CD1c-positive myeloid dendritic cell (primary cell): ENCODE results near the gene RBM15B.

Experiments
- DNase-seq: peaks from one replicate; pipeline ENCODE4 v3.0.0-alpha.2; 2016; ENCODE audit errors: extremely low spot score

Gene RBM15B

GRCh38 chr3:51391566-51392354 is 675 bp downstream of the RBM15B start:
- peak; percentile 37 for DNase-seq

DNA sequence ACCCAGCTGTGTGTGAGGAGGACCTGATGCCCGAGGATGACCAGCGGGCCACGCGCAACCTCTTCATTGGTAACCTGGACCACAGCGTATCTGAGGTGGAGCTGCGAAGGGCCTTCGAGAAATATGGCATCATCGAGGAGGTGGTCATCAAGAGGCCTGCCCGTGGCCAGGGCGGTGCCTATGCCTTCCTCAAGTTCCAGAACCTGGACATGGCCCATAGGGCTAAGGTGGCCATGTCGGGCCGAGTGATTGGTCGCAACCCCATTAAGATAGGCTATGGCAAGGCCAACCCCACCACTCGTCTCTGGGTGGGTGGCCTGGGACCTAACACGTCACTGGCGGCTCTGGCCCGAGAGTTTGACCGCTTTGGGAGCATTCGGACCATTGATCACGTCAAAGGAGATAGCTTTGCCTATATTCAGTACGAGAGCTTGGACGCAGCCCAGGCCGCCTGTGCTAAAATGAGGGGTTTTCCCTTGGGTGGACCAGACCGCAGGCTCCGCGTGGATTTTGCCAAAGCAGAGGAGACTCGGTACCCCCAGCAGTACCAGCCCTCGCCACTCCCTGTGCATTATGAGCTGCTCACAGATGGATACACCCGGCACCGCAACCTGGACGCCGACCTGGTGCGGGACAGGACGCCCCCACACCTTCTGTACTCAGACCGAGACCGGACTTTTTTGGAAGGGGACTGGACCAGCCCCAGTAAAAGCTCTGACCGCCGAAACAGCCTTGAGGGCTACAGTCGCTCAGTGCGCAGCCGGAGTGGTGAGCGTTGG is 1.5 kb downstream of the RBM15B start:
- DNase-seq, result no peak

- DNase-seq, result no peak
Observed at GRCh38 chr3:51393134-51393495, 2.0 kb downstream of the RBM15B start.

- DNase-seq, result no peak
Observed at GRCh38 chr3:51393564-51393963, 2.5 kb downstream of the RBM15B start.

DNA sequence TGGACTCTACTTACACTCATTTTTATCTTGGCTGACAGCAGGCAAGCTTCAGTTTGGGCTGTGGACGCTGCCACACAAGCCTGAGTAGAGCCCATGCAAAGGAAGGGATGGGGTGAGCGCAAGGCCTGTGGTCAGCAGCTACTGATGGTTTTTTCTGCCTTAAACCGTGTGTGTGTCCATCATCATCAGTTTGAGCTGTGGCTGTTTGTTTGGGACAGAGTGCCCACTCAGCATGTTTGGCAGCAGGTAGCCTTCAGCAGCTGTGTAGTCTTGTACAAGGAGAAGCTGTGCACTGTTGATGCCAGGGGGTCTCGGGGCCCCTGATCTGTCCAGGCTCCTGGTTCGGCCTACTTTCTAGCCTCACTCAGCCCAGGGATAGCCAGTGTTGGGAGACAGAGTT is 3.5 kb downstream of the RBM15B start:
- DNase-seq, result no peak

DNA sequence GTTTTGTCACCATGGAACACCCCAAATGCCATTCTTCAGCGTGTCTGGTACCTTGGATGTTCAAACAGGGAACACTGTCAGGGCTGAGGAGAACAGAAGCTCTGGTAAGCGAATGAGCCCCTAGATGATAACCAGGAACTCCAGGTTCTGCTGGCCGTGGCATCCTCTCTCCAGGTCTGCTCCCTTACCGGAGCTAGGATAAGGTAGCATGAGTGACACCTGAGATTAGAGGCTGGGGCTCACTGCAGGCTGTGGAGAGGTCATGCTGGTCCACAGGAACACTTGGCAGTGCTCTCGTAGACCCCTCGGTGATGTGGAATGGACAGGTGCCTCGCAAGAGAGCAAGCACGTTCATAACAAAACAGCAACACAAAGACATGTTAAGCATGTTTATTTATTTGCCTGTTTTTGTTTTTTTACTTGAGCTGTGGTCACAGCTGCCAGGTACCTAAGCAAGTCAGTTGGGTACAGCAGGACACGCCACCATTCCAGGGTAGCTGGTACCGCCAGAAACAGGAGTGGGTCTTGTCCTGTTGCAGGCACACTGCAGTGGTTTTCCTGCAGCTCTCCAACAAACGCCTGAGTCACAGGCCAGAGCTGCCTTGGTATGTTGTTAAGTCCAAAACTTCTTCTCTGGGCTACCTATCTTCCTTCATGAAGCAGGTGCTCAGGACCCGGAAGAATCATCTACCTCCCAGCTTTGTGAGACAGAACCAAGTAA is 4.6 kb downstream of the RBM15B start:
- DNase-seq, result no peak

DNA sequence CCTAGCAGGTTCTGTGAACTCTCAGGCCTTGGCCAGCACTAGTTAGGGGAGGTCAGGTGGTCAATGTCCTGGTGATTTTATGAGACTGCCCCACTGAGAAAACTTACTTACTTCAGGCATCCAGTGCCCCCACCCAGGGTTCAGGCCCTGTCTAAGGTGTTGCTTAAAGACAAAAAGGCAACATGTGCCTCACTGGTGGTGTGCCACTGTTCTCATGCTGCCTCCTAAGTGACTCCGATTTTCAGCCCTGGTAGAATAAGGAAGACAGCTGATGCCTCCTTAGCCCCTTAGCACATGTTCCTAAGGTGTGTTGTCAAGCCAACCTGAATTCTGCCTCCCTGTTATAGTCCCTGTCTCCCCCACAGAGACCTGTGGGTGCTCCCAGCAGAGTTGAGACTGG is 5.3 kb downstream of the RBM15B start:
- no peak for DNase-seq

DNA sequence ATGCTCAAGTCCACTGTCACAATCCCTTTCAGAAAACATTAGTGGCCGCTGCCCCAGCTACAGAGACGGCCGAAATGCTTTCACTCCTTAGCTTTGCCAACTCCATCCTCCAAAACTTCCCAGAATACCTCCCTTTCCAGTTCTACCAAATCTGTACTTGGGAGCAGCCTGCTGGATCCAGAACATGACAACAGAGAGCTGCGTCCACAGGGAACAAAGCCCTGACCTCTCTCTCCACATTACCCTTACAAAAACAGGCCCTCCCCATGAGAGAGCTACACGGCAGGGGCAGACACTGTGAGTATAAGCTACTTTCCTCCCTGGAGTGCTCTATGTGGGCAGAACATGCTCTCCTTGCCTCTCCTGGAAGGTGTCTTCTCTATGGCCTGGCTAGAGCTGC is 6.3 kb downstream of the RBM15B start:
- no peak for DNase-seq

GRCh38 chr3:51398595-51399310 is 7.7 kb downstream of the RBM15B start:
- DNase-seq, result no peak

DNA sequence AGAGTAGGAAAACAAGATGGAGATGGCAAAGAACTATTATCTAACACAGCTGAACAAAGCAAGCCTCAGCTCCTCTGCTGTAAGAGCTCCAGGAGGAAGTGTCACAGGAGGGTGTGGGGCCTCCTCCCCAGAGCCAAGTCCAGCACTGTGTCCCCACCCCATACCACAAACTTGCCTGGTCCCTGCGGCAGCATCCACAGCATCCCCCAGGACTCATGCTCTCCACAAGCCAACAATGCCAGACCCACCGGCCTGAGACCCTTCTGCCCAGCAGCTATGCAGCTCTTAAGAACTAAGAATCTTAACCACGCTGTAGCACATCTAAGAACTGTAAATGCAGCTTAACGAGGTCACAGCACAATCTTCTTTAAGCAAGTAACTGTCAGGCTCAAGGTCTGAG is 9.1 kb downstream of the RBM15B start:
- no peak for DNase-seq

GRCh38 chr3:51401735-51402134 is 10.7 kb downstream of the RBM15B start:
- peak; percentile 85 for DNase-seq

DNA sequence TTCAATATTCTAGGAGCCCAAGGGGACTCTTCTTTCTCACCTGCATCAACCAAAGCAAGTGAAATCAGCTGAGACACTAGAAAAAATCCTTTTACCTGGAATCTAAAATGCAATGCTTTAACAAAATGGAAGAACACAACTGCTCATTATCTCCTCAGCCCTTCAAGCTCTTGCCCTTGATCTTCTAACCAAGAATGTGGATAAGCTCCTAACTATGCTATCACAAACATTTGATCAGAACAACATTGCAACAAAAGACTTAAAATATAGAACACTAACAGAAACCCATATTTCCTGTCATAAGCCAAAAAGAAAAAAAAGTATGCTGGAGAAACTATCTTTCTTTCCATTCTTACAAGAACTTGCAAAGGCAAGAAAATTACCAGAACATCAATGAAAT is 12.6 kb downstream of the RBM15B start:
- DNase-seq, result no peak

DNA sequence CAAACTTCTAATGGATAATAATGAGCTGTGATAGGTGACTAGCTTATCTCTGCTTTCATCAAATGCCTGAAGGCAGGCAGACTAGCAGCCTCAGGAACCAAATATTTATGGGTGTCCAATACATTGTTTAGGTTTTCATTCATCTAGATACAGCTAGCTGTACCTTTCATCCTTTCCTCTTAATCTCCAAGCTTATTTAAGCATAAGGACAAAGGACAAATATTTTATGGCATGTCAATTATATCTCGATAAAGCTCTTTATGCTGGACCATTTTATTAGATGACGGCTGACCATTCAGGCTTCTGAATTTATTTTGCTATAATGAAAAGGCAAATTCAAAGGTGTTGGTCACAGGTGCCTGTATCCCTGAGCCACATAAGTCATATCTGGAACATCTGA is 16.9 kb downstream of the RBM15B start:
- DNase-seq, result no peak

DNA sequence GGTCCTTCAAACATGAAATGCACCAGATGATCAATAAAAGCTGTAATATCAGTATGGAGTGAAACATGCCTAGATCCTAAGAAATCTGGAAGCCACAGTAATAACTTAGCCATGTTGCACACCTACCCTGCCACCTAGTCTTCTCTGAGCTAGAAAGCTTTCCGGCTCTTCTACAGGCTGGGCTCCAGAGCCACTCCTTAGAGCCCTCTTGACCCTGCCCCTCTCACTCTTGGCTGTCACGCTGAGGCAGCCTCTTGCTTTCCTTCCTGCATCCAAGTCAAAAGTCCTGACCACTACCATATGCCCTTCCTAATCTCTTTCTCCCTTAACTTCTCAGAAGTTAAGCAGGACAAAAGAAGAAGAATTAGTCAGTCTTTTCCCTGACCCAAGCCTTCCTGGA is 17.7 kb downstream of the RBM15B start:
- no peak for DNase-seq

DNA sequence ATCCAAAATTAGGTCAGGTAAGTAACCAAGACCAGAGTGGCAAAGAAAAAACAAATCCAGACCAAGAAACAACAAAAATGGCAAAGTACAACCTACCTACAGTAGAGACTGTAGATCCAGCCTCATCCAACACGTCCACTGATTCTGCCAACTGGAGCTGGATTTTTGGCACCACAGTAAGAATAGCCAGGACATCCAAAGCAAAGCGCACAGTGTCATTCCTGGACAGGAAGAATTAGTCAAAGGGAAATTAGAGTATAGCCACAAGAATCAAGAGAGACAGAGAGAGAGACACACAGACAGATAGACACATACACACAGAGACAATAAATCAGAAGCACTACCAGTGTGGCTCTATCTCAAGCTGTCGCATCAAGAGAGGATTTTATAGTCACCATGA is 31.1 kb downstream of the RBM15B start:
- DNase-seq, result no peak

DNA sequence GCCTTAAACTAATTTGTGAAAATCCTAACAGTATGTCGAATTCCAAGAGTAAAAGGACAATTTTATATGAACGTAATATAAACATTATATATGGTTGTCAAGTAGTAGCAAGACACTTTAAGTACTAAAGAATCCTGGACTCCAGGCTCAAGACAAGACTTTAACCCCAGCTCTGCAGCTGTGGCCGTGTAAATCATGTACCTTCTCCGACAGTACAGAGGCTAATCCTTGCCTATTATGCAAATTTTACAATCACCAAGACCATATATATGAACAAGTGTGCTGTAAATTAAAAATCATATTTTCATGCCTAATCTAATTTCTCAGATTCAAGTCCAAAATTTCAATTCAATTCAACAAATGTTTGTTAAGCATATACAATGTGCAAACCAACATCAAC is 35.8 kb downstream of the RBM15B start:
- DNase-seq, result no peak

- no peak for DNase-seq
Observed at GRCh38 chr3:51429138-51429537, 38.1 kb downstream of the RBM15B start.

DNA sequence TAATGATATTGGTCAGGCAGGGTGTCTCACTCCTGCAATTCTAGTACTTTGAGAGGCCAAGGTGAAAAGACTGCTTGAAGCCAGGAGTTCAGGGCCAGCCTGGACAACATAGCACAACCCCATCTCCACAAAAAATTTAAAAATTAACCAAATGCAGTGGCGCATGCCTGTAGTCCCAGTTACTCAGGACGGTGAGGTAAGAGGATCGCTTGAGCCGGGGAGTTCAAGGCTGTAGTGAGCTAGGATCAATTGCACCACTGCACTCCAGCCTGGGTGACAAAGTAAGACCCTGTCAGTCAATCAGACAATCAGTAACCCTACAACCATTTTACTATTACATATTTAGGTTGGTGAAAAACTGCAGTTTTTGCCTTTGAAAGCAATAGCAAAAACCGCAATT is 43.0 kb downstream of the RBM15B start:
- DNase-seq, result no peak

- DNase-seq, result peak; percentile 54
Observed at GRCh38 chr3:51434746-51435327, 43.8 kb downstream of the RBM15B start.

DNA sequence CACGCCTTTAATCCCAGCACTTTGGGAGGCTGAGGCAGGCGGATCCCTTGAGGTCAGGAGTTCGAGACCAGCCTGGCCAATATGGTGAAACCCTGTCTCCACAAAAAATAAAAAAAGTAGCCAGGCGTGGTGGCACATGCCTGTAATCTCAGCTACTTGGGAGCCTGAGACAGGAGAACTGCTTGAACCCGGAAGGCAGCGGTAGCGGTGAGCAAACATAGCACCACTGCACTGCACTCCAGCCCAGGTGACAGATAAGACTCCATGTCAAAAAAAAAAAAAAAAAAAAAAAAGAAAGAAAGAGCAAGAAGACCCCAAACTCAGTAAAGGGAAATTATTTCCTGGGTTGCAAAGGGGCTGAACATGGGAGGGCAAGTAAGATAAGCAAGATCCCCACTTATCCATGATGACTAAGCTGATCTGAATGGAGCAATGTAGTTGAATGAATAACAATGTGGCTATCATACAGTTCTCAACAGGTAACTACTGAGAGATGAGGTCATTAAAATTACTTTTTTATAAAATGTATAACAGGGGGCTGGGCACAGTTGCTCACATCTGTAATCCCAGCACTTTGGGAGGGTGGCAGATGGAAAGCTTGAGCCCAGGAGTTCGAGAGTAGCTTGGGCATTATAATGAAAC is 46.0 kb downstream of the RBM15B start:
- DNase-seq, result no peak
